ENCODE data around the gene ALOXE3.
A peak's percentile ranks its signal among the peaks of the same experiment; 100 is the strongest.

ALOXE3 gene

DNA sequence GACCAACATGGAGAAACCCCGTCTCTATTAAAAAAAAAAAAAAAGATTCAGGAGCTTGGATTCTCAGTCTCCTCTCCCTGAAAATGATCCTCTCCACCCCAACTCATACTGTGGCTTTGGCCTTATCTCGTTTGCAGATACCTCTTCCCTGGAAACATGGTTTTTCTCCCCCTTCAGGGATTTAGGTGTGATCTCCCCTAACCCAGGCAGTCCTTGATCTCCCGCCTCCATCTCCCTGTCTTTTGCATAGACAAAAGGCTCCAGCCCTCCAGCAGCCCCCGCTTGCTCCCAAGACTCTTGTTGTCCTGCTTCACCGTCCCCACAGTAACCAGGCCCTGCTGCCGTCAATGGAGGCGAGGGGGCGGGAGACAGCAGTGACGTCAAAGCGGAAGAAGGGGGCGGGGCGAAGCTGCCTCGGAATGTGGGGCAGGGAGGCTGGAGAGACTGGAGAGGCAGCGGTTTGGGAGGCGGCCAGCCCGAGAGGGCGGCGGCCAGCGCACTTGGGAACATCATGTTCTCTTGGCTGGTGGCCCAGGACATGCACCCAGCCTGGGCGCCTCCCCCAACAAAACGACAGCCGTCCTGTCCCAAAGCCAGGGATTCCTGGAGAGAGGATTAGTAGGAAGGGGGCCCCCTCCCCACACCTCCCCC lies 35.8 kb upstream of the ALOXE3 start:
- DNase-seq = peak; percentile 98

GRCh38 chr17:8153525-8153956 lies 35.2 kb upstream of the ALOXE3 start:
- DNase-seq = peak; percentile 27

DNA sequence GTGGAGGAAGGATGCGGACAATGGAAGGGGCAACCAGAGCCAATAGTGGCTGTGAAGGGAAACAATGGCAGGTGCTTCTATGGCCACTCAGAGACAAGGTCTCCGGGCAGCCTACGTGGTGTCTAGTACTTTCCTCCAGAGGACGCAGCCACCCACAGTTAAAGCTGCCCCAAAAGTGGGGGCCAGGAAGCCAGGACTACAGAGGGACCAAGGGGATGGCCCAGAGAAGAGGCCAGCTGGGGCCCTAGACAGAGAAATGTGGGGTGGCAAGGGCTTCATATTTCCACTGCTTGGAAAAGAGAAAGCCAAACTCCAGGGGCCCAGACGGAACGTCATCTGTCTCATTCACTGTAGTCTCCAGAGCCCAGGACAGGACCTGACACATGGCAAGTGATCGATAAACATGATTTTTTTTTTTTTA lies 34.7 kb upstream of the ALOXE3 start:
- no peak for DNase-seq

- DNase-seq = peak; percentile 37
Observed at GRCh38 chr17:8152112-8152775, 33.9 kb upstream of the ALOXE3 start, which contains the start of gene PER1. PER1 (minus strand) TSS chr17:8152404; CDS start chr17:8150706, 1,698 bp downstream.

DNA sequence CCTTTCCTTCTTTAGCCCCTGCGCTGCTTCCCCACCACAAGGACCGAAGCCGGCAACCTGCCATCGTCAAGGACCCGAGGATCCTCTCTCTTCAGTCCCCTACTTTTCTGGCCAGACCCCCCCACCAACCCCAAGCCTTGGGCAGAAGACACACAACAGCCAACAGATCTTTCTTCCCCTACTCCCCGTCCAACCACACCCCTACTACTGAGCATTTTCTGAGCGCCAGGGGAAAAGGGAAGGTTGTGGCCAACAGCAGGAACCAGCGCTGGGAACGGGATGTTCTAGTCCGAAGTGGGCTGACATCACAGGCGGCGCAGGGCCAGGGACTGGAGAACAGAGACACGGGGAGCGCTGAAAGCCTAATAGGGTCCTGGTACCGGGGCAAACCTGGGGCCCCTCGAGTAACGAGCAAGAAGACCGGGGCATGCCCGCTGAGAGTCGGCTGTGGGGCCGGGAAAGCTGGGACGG lies 33.4 kb upstream of the ALOXE3 start:
- no peak for DNase-seq

GRCh38 chr17:8151120-8151640 lies 32.9 kb upstream of the ALOXE3 start:
- no peak for DNase-seq

DNA sequence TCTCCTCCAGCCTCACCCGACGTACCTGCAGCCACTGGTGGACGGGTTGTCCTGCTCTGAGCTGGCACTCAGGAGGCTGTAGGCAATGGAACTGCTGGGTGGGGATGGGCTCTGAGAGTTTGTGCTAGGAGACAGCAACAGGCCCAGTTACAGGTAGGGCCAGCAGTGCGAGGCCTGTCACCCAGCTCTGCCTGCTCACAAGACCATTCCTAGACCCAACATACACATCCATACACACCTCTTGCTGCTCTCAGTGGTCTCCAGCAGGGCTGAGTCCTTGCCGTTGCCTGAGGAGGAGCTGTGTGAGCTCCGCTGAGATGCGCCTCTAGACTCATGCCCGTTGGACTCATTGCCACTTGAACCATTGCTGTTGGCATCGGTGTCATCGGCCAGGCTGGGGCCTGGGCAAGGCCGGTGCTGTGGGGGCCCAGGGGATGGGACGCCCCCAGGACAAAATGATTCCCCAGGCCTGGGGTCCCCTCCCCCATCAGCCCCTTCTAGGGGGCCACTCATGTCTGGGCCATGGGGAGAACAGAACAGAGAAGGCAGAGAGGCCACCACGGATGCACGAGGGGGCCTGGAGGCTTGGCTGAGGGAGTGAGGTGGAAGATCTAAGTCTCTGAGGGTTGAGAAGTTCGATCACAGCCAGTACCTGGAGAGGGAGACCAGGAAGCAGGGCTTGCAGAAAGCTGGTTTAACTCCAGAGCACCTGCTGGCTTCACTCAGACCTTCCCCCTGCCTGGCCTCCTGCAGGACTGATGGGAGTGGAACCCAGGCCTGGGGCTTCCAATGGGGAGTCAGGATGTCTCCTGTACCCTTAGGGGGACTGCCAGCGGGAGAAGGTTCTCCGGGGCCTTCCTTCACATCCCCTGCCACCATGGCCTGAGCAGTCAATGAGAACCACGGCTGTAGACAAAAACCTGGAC lies 32.1 kb upstream of the ALOXE3 start:
- no peak for DNase-seq

DNA sequence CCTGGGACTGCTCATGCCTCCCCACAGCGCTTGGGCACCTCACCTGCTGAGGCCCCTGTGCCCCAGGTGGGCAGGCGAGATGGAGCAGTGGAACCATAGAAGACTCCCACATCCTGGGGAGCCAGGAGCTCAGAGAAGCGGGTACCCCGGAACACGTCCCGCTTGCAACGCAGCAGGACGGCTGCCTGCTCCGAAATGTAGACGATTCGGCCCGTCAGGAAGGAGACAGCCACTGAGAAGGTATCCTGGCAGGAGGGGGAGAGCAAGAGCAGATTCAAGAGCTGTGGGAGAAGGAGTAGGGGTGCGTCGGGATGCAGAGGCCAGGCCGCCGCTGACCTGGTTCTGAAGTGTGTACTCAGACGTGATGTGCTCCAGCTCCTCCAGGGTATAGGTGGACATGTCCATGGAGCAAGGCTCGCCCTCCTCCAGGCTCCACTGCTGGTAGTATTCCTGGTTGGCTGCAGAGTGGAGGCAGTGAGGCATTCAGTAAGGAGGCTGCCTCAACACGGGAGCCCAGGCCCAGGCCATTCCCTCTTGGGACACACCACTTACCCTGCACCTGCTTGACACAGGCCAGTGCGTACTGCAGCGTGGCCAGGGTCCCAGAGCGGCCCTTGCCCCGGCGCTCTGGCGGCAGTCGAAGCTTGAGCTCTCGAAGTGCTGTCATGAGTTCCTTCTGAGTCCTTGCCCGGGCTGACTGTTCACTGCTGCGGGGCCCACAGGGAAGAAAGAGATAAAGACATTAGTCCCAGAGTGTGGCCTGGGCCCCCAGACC lies 31.3 kb upstream of the ALOXE3 start:
- no peak for DNase-seq

GRCh38 chr17:8148560-8148959 lies 30.2 kb upstream of the ALOXE3 start:
- no peak for DNase-seq

DNA sequence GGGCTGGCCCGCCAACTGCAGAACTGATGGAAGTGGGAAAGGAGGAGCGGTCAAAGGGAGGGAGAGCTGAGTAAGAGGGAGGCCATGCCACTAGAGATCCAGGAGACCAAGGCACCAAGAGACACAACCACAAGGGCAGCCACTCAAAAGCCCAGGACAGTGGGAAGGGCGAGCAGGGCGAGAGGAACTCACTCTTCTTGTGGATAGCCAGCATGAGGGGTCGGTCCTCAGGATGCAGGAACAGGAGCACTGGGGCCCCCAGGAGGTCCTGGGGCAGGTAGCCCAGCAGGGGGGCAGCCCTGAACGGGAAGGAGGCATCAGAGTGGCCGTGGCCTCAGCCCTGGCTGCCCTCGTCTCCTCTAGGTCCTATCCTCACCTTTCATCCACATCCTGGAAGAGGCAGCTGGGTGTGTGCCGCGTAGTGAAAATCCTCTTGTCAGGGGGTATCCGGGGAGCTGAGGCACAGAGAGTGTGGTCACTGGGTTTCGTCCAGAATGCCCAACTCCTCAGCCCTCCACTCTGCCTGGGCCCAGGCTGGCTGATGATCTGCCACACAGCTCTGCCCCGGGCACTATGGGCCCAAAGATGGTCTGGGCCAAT lies 29.6 kb upstream of the ALOXE3 start:
- no peak for DNase-seq

DNA sequence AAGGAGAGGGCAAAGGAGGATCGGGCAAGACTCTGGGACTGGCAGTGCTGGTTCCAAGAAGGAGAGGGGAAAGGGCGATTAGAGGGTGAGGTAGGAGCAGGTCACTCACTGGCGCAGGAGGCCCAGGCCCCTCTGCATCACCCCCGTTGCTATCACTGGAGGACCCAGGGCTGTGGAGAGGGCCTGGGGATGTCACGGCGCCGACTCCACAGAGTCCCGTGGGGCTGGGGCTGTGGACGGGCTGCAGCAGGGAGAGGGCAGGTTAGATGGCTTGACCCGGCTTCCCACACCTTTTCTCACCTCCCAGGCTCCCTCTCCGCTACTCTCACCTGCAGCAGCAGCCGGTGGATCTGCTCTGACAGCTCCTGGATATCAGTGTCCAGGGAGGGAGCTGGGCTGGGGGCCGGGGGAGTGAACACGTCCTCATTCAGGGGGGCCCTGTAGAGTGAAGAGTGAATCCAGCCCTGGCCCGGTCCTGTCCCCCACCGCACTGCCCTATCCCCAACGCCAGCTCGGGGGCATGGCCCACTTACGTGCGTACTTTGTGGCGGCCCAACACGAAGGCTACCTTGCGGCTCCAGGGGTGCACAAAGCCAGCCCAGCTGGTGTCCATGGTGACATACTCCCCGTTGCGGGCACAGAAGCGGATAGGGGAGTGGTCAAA lies 29.0 kb upstream of the ALOXE3 start:
- DNase-seq = no peak

DNA sequence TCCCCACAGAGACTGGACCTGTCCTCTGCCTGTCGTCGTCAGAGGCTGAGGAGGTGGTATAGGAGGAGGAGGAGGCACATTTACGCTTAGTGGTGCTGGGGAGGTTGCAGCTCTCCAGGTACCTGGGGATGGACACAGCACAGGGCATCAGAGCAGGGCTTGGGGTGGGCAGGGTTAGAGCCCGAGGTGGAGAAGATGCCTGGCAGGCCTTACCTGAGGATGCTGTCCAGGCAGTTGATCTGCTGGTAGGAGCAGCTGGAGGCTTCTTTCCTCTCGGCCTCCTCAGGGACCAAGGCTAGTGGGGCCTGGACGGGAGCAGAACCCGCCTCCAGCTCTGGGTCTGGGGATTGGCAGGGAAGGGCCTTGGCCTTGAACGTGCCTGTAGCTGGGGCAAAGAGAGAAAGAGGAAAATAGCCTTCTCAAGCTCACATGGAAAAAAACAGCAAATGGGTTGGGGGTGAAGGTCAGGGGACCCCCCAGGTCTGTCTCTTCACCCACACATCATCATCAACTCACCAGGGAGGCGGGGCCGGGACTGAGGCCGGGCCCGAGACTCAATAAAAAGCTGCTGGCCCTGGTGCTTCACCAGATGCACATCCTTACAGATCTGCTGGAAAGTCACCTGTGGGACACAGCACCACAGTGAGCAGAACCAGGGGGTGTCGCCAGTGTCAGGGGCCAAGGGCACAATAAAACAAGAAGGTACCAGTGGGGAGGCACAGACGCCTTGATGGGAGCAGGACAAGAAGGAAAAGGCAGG lies 28.2 kb upstream of the ALOXE3 start:
- DNase-seq = no peak

DNA sequence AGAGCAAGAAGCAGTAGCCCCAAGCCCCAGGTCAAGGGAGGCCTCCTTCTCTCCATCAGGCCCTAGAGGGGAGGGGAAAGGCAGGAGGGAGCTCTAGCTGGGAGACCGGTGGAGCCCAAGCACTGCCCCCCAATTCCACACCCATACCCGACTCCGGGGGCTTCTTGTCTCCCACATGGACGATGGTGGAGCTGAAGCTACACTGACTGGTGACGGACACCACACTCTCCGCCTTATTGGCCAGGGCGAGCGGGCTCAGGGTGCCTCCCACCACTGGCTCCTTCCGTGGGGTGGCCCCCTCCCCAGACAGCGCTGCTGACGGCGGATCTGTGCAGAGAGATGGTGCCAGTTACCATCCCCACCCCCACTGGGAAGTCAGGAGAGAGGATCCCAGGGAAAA lies 27.5 kb upstream of the ALOXE3 start:
- DNase-seq = no peak

GRCh38 chr17:8144401-8145231 lies 26.3 kb upstream of the ALOXE3 start:
- DNase-seq = no peak

GRCh38 chr17:8143581-8144400 lies 25.5 kb upstream of the ALOXE3 start:
- DNase-seq = no peak

DNA sequence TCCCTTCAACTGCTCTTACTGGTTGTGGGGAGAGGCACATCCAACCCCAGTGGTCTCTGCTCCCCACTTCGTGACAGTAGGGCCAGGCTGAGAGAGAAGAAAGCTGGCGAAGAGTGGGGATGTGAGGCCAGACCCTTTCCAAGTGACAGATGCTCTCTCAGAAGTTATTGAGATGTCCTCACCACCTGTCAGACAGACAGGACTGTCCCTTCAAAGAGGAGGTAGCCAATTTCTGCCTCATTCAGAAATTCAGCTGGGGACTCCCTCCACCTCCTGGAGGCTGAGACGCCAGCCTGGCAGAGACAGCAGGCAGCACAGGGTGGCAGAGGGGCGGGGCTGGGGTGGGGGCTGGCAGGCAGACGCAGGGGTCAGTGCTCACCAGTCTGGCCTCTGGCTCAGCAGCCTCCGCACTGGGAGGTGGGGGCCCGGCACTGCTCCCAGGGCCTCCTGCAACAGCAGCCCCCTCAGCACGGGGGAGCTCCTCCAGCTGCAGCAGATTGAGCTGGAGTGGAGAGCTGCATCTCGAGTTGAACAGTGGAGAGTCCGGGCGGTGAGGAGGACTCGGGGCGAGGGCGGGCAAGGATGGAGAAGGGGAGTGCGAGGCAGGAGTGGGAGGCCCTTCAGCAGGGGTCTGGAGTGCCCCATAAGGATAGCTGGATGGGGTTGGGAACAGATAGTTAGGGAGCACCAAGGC lies 24.7 kb upstream of the ALOXE3 start:
- no peak for DNase-seq

DNA sequence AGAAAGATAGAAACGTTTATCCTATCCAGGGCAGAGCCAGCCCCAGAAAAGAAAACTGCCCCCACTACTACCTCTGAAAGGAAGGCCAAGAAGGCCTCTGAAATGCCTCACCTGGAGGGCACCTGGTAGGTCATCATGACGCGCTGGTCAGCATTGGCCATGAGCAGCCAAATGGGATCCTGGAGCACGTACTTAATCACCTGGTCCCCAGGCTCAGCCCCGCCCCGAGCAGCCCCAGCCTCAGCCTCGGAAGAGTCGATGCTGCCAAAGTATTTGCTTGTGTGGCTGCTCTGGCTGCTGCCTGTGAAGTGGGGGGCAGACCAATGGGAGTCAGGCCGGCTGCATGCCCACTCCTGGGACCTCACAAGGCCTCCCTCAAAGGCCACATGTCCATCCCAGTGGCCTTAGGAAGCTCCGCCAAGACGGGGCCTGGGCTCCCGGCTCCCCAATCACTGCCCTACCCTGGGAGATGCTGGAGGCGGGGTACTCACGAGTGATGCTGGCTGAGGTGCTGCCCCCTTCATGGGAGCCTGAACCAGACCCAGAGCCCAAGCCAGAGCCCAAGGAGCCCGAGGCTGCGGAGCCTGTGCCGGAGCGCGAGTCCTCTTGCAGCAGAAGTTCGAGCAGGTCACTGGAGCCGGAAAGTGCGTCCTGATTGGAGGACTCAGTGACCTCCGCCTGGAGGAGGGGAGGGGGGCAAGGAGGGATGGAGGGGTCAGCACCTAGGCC lies 24.0 kb upstream of the ALOXE3 start:
- DNase-seq = no peak
